Stimulated activated CD8-positive, alpha-beta memory T cell treated with anti-CD3 and anti-CD28 coated beads, Interleukin-15, amount 100 ng/mL, for 1 hour (primary cell): ENCODE results near the gene SENP6.
"Not testable (repeated sequence)": the region's sequence is repeated elsewhere in the genome, so short reads cannot be mapped to it uniquely, and the experiment has no call there.

ENCODE experiments used
- DNase-seq: peaks from one replicate; pipeline ENCODE4 v3.0.0-alpha.2; 2020; ENCODE audit warnings: low read depth

The SENP6 gene

GRCh38 chr6:75656479-75656878 lies 54.8 kb downstream of the SENP6 start:
- no peak for DNase-seq

GRCh38 chr6:75657327-75657726 lies 55.6 kb downstream of the SENP6 start:
- DNase-seq: no peak

GRCh38 chr6:75666592-75666991 lies 64.9 kb downstream of the SENP6 start:
- no peak for DNase-seq

GRCh38 chr6:75673884-75674283 lies 72.2 kb downstream of the SENP6 start:
- no peak for DNase-seq

- no peak for DNase-seq
Observed at GRCh38 chr6:75676377-75676776, 74.7 kb downstream of the SENP6 start.

- DNase-seq: not testable (repeated sequence)
Observed at GRCh38 chr6:75682548-75682947, 80.9 kb downstream of the SENP6 start.

- DNase-seq: not testable (repeated sequence)
Observed at GRCh38 chr6:75683005-75683404, 81.3 kb downstream of the SENP6 start.

- DNase-seq: not testable (repeated sequence)
Observed at GRCh38 chr6:75687535-75687934, 85.9 kb downstream of the SENP6 start.

GRCh38 chr6:75687937-75688336 lies 86.3 kb downstream of the SENP6 start:
- not testable (repeated sequence) for DNase-seq

- no peak for DNase-seq
Observed at GRCh38 chr6:75689576-75689975, 87.9 kb downstream of the SENP6 start.

GRCh38 chr6:75691012-75691411 lies 89.3 kb downstream of the SENP6 start:
- no peak for DNase-seq

GRCh38 chr6:75693534-75693933 lies 91.9 kb downstream of the SENP6 start:
- no peak for DNase-seq

GRCh38 chr6:75694406-75694805 lies 92.7 kb downstream of the SENP6 start:
- DNase-seq: no peak

GRCh38 chr6:75708334-75708733 lies 106.7 kb downstream of the SENP6 start:
- DNase-seq: not testable (repeated sequence)

- DNase-seq: no peak
Observed at GRCh38 chr6:75711173-75711572, 109.5 kb downstream of the SENP6 start.

- DNase-seq: no peak
Observed at GRCh38 chr6:75719133-75719532, 117.5 kb downstream of the SENP6 start.

- DNase-seq: no peak
Observed at GRCh38 chr6:75723382-75723781, 121.7 kb downstream of the SENP6 start.

- DNase-seq: no peak
Observed at GRCh38 chr6:75727206-75727605, 125.5 kb downstream of the SENP6 start.

GRCh38 chr6:75731029-75731428 lies 129.3 kb downstream of the SENP6 start:
- not testable (repeated sequence) for DNase-seq

GRCh38 chr6:75735491-75736186 lies 134.0 kb downstream of the SENP6 start:
- DNase-seq: no peak

GRCh38 chr6:75743971-75744370 lies 142.3 kb downstream of the SENP6 start:
- no peak for DNase-seq

- no peak for DNase-seq
Observed at GRCh38 chr6:75745404-75745803, 143.7 kb downstream of the SENP6 start.

- no peak for DNase-seq
Observed at GRCh38 chr6:75746221-75746620, 144.5 kb downstream of the SENP6 start.
